ENCODE data around the gene KCNAB1.

Gene KCNAB1

DNA sequence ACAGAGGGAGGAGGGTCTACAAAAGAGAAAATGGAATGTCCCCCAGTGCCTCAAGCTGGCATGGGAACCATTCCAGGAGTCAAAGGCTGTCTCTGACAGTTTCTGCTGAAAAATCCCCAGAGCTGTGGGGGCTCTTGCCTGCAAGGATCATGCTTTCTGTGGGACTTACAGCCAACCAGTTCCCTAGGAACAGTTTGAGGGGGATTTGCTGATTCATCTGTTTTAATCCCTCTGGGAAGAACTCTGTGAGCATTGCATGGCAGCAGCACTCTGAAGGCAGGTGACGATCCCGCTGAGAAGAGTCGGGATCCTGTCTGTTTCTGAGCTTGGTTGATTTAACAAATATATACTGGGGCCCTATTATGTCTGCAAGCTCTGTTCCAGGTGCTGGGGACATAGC, 258.5 kb downstream of the KCNAB1 start:
- no peak overlapping the region for H3K27ac ChIP-seq (ENCODE audit: low read length)
- DNase-seq (ENCODE audit: low read depth, low spot score) = no peak
- H3K36me3 ChIP-seq (ENCODE audit: control insufficient read depth, insufficient read depth, low read length) = no peaks in the 10 kb centered on the region
- H3K27me3 ChIP-seq (ENCODE audit: control insufficient read depth, insufficient read depth, low read length) = no peaks in the 10 kb centered on the region
- no peak overlapping the region for H3K4me3 ChIP-seq (ENCODE audit: low read length)
- H3K4me1 ChIP-seq (ENCODE audit: control insufficient read depth, insufficient read depth, low read length) = no peaks in the 10 kb centered on the region
- WGBS (ENCODE audit: insufficient coverage, insufficient read length) = no CpG with 5 or more reads among the region's 3 CpGs
- H3K9me3 ChIP-seq (ENCODE audit: control insufficient read depth, insufficient read depth, low read length) = no peaks in the 10 kb centered on the region

DNA sequence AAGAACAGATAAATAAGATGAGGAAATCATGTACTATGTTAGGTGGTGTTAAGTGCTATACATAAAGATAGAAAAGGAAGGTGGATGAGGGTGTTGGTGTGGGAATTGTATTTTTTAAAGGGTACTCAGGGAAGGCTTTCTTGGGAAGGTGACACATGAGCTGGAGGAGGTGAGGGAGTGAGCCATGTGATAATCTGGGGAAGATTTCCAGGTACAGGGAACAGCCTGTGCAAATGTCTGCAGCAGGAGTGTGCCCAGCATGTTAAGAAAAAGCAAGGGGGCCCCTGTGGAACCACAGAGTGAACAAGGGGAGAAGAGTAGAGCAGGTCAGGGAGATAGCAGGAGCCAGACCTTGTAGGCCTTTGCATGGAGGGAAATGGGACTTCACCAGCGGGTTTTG, 258.9 kb downstream of the KCNAB1 start:
- WGBS (ENCODE audit: insufficient coverage, insufficient read length) = no CpG with 5 or more reads among the region's 1 CpG
- Histone ChIP-seq H3K9me3 (ENCODE audit: control insufficient read depth, insufficient read depth, low read length) (no peaks in the 10 kb centered on the region), H3K36me3 (ENCODE audit: control insufficient read depth, insufficient read depth, low read length) (no peaks in the 10 kb centered on the region), H3K4me3 (ENCODE audit: low read length) (no peak overlapping the region), H3K4me1 (ENCODE audit: control insufficient read depth, insufficient read depth, low read length) (no peaks in the 10 kb centered on the region), H3K27ac (ENCODE audit: low read length) (no peak overlapping the region), H3K27me3 (ENCODE audit: control insufficient read depth, insufficient read depth, low read length) (no peaks in the 10 kb centered on the region)
- no peak for DNase-seq (ENCODE audit: low read depth, low spot score)

DNA sequence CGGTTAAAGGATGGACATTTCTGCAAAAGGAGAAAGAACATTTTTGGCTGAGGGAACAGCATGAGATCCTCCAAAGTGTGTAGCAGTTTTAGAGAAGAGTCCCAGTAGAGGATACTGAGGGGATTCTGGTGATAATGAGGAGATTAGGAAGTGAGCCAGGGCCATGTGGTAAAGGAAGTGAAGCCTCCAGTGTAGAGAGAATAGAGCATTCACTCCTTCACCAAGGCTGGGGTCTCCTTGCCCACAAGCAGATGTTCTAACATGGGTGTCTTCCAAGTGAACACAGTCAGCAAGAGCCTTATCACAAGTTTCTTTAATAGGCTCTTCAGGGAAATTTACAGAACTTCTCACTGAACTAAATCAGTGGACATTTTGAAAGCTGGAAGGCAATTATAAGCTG, 260.9 kb downstream of the KCNAB1 start:
- Histone ChIP-seq H3K27me3 (ENCODE audit: control insufficient read depth, insufficient read depth, low read length) (no peaks in the 10 kb centered on the region), H3K4me3 (ENCODE audit: low read length) (no peak overlapping the region), H3K4me1 (ENCODE audit: control insufficient read depth, insufficient read depth, low read length) (no peaks in the 10 kb centered on the region), H3K27ac (ENCODE audit: low read length) (no peak overlapping the region), H3K36me3 (ENCODE audit: control insufficient read depth, insufficient read depth, low read length) (no peaks in the 10 kb centered on the region), H3K9me3 (ENCODE audit: control insufficient read depth, insufficient read depth, low read length) (no peaks in the 10 kb centered on the region)
- no CpG with 5 or more reads among the region's 1 CpG for WGBS (ENCODE audit: insufficient coverage, insufficient read length)
- DNase-seq (ENCODE audit: low read depth, low spot score) = no peak

DNA sequence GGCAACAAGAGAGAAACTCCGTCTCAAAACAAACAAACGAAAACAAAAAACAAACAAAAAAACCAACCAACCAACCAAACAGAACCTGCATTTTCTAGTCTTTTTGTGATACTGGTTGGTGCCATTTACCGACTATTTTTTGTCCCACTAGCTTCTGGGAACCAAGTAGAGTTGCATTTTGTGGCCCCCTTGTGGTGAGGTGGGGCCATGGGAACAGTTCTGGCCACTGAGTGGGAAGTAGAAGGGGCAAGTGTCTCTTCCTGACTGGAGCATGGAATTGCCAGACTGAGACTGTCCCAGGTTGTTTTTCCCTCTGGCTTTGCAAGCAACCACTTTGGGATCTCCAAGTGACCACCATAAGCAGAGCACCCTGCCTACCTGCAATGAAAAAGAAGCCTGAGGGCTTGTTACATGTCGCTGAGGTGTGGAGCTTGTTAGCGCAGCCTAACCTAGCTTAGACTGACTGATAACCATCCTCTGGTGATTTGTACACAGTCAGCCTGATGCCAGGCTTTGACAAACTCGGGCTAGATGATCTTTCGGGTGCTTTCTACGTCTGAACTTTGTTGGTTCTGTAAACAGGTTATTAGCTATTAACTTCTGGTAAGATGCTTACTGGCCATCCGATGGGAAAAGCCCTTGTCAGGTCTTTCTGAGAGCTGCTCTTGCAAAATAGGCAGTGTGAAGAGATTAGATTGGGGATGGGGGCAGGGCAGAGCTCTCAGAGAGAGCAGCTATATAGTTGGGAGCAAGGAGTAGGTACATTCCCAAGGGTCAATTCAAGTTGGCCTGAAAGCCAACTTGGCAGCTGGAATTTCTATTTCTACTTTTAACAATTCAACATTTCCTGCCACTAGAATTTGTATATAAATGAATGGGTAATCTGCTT, 262.3 kb downstream of the KCNAB1 start:
- Histone ChIP-seq H3K9me3 (ENCODE audit: control insufficient read depth, insufficient read depth, low read length) (no peaks in the 10 kb centered on the region), H3K27ac (ENCODE audit: low read length) (no peak overlapping the region), H3K4me1 (ENCODE audit: control insufficient read depth, insufficient read depth, low read length) (no peaks in the 10 kb centered on the region), H3K27me3 (ENCODE audit: control insufficient read depth, insufficient read depth, low read length) (no peaks in the 10 kb centered on the region), H3K4me3 (ENCODE audit: low read length) (no peak overlapping the region), H3K36me3 (ENCODE audit: control insufficient read depth, insufficient read depth, low read length) (no peaks in the 10 kb centered on the region)
- 100% methylated on average over 2 of the region's 9 CpGs for WGBS (ENCODE audit: insufficient coverage, insufficient read length)
- DNase-seq (ENCODE audit: low read depth, low spot score) = no peak

DNA sequence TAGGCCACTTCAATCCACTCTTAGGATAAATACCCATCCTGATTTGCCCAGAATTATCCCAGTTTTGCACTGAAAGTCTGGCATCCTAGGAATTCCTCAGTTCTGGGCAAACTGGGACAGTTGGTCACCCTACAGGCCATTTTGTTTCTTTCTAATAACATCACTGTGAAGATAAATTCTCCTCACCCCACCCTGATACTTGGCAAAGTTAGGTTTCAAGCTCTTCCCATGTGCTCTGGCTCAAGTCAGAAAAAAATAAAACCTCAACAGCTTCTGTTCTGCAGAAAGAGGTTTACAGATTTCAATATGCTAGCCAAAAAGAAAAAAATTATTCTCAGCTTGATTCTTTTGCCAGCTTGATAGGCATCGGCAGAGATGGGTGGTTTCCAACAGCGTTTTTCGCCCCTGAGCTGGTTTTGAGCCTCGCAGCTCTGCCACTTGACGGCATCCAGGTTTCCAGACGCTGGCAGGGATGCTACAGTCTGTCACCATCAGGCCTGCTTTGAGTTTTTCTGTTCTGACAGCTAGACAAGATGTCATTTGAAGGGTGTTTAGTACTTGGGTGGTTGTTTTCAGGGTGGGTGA, 263.2 kb downstream of the KCNAB1 start:
- H3K4me3 ChIP-seq (ENCODE audit: low read length) = no peak overlapping the region
- no peak for DNase-seq (ENCODE audit: low read depth, low spot score)
- H3K9me3 ChIP-seq (ENCODE audit: control insufficient read depth, insufficient read depth, low read length) = no peaks in the 10 kb centered on the region
- no CpG with 5 or more reads among the region's 6 CpGs for WGBS (ENCODE audit: insufficient coverage, insufficient read length)
- no peak overlapping the region for H3K27ac ChIP-seq (ENCODE audit: low read length)
- H3K36me3 ChIP-seq (ENCODE audit: control insufficient read depth, insufficient read depth, low read length) = no peaks in the 10 kb centered on the region
- H3K4me1 ChIP-seq (ENCODE audit: control insufficient read depth, insufficient read depth, low read length) = no peaks in the 10 kb centered on the region
- no peaks in the 10 kb centered on the region for H3K27me3 ChIP-seq (ENCODE audit: control insufficient read depth, insufficient read depth, low read length)

DNA sequence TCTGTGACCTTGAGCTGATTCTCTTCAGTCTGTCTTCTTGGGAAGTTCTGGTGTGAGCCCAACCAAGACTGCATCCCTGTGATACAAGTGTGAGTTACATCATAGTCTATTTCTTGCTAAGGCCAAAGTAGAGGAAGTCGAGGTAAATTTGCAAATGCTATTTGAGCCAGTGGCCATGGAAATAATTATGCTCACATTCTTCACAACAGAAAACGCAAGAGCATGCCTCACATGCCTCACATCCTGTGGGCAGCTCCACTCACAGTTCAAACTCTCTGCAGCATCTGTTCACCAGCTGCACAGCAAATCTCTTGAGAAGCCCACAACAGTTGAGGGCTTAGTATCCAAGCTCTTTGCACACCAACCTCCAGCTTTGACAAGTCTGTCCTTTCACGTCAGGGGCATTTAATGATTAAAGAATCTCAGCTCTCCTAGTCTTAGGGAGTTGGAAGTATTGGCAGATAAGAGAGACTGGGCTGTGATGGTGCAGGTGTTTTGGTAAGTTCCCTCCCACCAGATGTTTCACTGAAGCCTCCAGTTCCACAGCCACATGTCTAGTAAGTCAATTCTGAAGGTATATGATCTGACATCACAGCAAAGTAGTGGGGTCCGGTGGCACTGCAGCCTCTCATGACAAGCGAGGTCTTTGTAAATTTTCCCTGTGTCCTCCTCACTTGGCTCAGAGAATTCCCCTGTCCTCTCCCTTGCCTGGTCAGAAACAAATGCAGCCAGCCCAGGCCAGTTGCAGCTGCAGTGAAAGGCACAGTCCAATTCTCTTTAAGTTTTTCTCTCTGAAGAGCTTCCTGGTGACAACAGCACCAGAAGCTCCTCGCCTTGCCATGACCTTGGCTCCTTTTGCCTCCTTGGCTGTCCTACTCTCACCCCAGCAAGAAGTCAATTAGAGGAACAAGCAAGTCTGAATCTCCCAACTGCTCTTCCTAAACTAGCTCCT, 268.4 kb downstream of the KCNAB1 start:
- no peak overlapping the region for H3K27ac ChIP-seq (ENCODE audit: low read length)
- no CpG with 5 or more reads among the region's 6 CpGs for WGBS (ENCODE audit: insufficient coverage, insufficient read length)

DNA sequence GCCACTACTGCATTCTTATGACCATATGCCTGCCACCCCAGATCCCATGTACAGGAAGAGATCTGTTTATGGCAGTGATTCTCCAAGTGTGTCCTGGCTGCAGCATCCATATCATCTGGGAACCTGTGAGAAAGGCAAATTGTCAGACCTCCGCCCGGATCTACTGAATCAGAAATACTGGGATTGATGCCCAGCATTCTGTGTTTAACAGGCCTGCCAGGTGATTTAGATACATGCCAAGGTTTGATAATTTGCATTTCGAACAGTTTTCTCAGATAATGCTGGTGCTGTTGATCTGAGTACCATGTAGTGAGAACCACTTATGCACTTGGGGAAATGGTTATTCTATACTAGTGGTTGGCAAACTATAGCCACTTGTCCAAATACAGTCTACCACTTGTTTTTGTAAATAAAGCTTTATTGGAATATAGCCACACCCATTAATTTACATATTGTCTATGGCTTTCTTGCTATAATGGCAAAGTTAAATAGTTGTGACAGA, 269.1 kb downstream of the KCNAB1 start:
- no peak overlapping the region for H3K27ac ChIP-seq (ENCODE audit: low read length)
- H3K4me1 ChIP-seq (ENCODE audit: control insufficient read depth, insufficient read depth, low read length) = no peaks in the 10 kb centered on the region
- DNase-seq (ENCODE audit: low read depth, low spot score) = no peak
- H3K4me3 ChIP-seq (ENCODE audit: low read length) = no peak overlapping the region
- H3K9me3 ChIP-seq (ENCODE audit: control insufficient read depth, insufficient read depth, low read length) = no peaks in the 10 kb centered on the region
- no peaks in the 10 kb centered on the region for H3K27me3 ChIP-seq (ENCODE audit: control insufficient read depth, insufficient read depth, low read length)
- H3K36me3 ChIP-seq (ENCODE audit: control insufficient read depth, insufficient read depth, low read length) = no peaks in the 10 kb centered on the region
- WGBS (ENCODE audit: insufficient coverage, insufficient read length) = no CpG with 5 or more reads among the region's 3 CpGs

More for the DNA sequence above, 268.4 kb downstream of the KCNAB1 start:
- no peak overlapping the region for H3K4me3 ChIP-seq (ENCODE audit: low read length)
- no peaks in the 10 kb centered on the region for H3K4me1 ChIP-seq (ENCODE audit: control insufficient read depth, insufficient read depth, low read length)
- no peaks in the 10 kb centered on the region for H3K9me3 ChIP-seq (ENCODE audit: control insufficient read depth, insufficient read depth, low read length)
- no peak for DNase-seq (ENCODE audit: low read depth, low spot score)
- no peaks in the 10 kb centered on the region for H3K27me3 ChIP-seq (ENCODE audit: control insufficient read depth, insufficient read depth, low read length)
- no peaks in the 10 kb centered on the region for H3K36me3 ChIP-seq (ENCODE audit: control insufficient read depth, insufficient read depth, low read length)

DNA sequence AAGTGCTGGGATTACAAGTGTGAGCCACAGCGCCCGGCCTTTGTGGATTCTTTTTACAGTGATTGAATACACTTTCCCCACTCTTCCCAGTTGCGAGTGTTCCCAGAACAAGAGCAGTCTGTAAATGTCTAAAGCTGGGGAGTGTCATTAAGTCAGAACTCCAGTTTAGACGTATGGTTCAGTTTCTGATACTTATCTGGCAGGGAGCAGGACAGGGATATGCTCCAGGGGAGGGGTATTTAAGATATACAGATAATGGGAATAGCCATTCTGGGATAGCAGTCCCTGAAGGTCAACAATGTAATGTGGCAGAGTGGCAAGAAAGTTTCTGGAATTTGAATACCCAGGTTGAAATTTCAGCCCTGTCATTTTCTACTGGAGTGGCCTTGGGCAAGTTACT, 270.5 kb downstream of the KCNAB1 start:
- no peak for DNase-seq (ENCODE audit: low read depth, low spot score)
- no peak overlapping the region for H3K27ac ChIP-seq (ENCODE audit: low read length)
- H3K27me3 ChIP-seq (ENCODE audit: control insufficient read depth, insufficient read depth, low read length) = no peaks in the 10 kb centered on the region
- H3K4me1 ChIP-seq (ENCODE audit: control insufficient read depth, insufficient read depth, low read length) = no peaks in the 10 kb centered on the region
- no peaks in the 10 kb centered on the region for H3K36me3 ChIP-seq (ENCODE audit: control insufficient read depth, insufficient read depth, low read length)
- no peak overlapping the region for H3K4me3 ChIP-seq (ENCODE audit: low read length)
- WGBS (ENCODE audit: insufficient coverage, insufficient read length) = no CpG with 5 or more reads among the region's 4 CpGs
- H3K9me3 ChIP-seq (ENCODE audit: control insufficient read depth, insufficient read depth, low read length) = no peaks in the 10 kb centered on the region

DNA sequence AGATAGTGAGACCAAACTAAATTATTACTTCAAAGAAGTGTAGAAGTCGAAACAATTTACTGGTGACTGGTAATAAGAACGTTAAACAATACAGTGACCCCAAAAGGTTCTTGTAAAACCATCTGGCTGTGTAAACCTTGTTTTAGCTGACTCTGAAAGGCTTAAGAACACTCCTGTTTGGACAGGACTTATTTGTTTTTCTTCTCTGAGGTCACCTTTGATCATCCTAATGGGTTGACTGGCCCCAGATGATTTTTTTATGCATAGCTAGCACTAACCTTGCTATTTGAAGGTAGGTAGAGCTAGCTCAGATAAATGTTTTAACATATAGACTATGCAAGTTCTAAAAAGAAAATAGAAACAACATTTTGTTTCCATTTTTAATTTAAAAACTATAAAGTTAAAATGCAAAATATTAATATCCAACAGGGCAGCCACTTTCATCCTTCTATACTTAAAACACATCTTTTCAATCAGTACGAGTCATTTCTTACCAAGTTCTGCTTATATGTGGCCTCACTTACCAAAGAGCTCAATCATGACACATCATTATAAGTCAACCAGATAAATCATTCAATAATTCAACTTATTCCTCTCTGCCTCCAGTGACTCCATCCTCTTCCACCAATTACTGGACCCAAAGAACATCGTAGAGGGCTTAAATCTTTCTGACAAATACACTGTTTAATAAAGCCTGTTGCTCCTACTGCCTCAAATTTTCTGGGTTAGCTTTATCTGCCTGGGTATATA, 275.8 kb downstream of the KCNAB1 start:
- no peak for DNase-seq (ENCODE audit: low read depth, low spot score)
- Histone ChIP-seq H3K4me1 (ENCODE audit: control insufficient read depth, insufficient read depth, low read length) (no peaks in the 10 kb centered on the region; the same call in 1 of the 2 replicates), H3K36me3 (ENCODE audit: control insufficient read depth, insufficient read depth, low read length) (no peaks in the 10 kb centered on the region), H3K9me3 (ENCODE audit: control insufficient read depth, insufficient read depth, low read length) (no peaks in the 10 kb centered on the region), H3K27me3 (ENCODE audit: control insufficient read depth, insufficient read depth, low read length) (no peaks in the 10 kb centered on the region), H3K4me3 (ENCODE audit: low read length) (no peak overlapping the region), H3K27ac (ENCODE audit: low read length) (no peak overlapping the region)
- WGBS (ENCODE audit: insufficient coverage, insufficient read length) = no CpG with 5 or more reads among the region's 4 CpGs
